CD4-positive, alpha-beta T cell (primary cell): ENCODE results near the gene DCDC2. TPM values are rescaled to one million over a fixed set of nuclear protein-coding genes. Genes with fewer than 3 reads are reported as not detected.

Source experiments
- ATAC-seq: fragments of 200-7000 bp; cut with Tn5 transposase; one replicate; pipeline ENCODE4 v1.10.0; 2022; ENCODE audit warnings: mild to moderate bottlenecking; ENCODE audit not compliant: poor library complexity
- CTCF ChIA-PET: fragments of 350-600 bp; sonication (Branson Sonifier 250); formaldehyde crosslinking; loops from one replicate; lab custom pipeline; 2021; ENCODE audit warnings: antibody characterized with exemption, inconsistent platforms; lab: Charles Lee
- POLR2A ChIA-PET: fragments of 350-600 bp; sonication (Branson Sonifier 250); formaldehyde crosslinking; loops from one replicate; lab custom pipeline; 2021; ENCODE audit warnings: antibody characterized with exemption, inconsistent platforms; lab: Charles Lee
- DNase-seq, 14 experiments: peaks; one replicate each; pipeline ENCODE4 v3.0.0-alpha.2; 2013 to 2020; ENCODE audit warnings: mixed read lengths in 2 of 14
- H3K27ac ChIP-seq, 2 donors: one replicate each; pipeline versions ENCODE4 v1.5.1 to v1.7.0; 2013; ENCODE audit warnings: low read length in 2 of 2, low read depth in 1 of 2, mild to moderate bottlenecking in 1 of 2
- H3K27me3 ChIP-seq, 2 experiments: 1 replicate in 1 of 2; 2 replicates in 1 of 2; pipeline versions ENCODE4 v1.6.1 to v1.7.0; 2013; ENCODE audit warnings: low read length in 2 of 2, control low read depth in 1 of 2, mild to moderate bottlenecking in 1 of 2, moderate library complexity in 1 of 2; ENCODE audit not compliant: insufficient read depth in 2 of 2, control insufficient read depth in 1 of 2
- H3K36me3 ChIP-seq: one replicate; pipeline ENCODE4 v1.6.1; 2013; ENCODE audit warnings: low read length, control low read depth; ENCODE audit not compliant: insufficient read depth
- H3K4me1 ChIP-seq: one replicate; pipeline ENCODE4 v1.6.1; 2013; ENCODE audit warnings: low read length, control low read depth; ENCODE audit not compliant: insufficient read depth
- H3K4me3 ChIP-seq: one replicate; pipeline ENCODE4 v1.5.1; 2013; ENCODE audit warnings: mild to moderate bottlenecking, low read length, moderate library complexity
- H3K9me3 ChIP-seq, 2 experiments: 1 replicate in 1 of 2; 2 replicates in 1 of 2; pipeline versions ENCODE4 v1.6.1 to v1.7.0; 2013; ENCODE audit warnings: low read length in 2 of 2, mild to moderate bottlenecking in 2 of 2, control low read depth in 1 of 2, moderate library complexity in 1 of 2; ENCODE audit not compliant: control insufficient read depth in 1 of 2, insufficient read depth in 1 of 2
- H3K27ac Mint-ChIP-seq: one replicate; pipeline ENCODE4 v1.8.0; 2020; ENCODE audit warnings: mixed read lengths
- H3K27me3 Mint-ChIP-seq: one replicate; pipeline ENCODE4 v1.8.0; 2021; ENCODE audit warnings: mixed read lengths
- H3K36me3 Mint-ChIP-seq: one replicate; pipeline ENCODE4 v1.8.0; 2021; ENCODE audit warnings: low read depth, mixed read lengths
- H3K4me1 Mint-ChIP-seq: one replicate; pipeline ENCODE4 v1.8.0; 2021; ENCODE audit warnings: low read depth, mixed read lengths
- H3K4me3 Mint-ChIP-seq: one replicate; pipeline ENCODE4 v1.8.0; 2020; ENCODE audit warnings: mild to moderate bottlenecking, mixed read lengths
- H3K9me3 Mint-ChIP-seq: one replicate; pipeline ENCODE4 v1.8.0; 2020; ENCODE audit warnings: mixed read lengths
- intact Hi-C, 2 experiments: fragments of 100-400 bp; cut with DNase I in 1 of 2; cut with micrococcal nuclease in 1 of 2; formaldehyde crosslinking; loops; one replicate each; pipeline versions ENCODE4 v1.15.1 to v1.9.0; 2023 to 2025; cut with DNase I, micrococcal nuclease
- total RNA-seq, 174 experiments: library from RNA in 2 of 174; stranded (reverse) in 2 of 174; gene quantifications; one replicate each; pipeline ENCODE4 v1.2.3 and lab custom pipeline; 2021 to 2026
- TF ChIP-seq, protein P1 (sequence below): fragments of 200-600 bp; IDR thresholded peaks from one replicate; pipeline ENCODE4 v1.8.0; 2022; ENCODE audit warnings: antibody characterized with exemption, mild to moderate bottlenecking

DCDC2 gene
- total RNA-seq, 2 experiments from 2014 or later, result 0.05 TPM; not detected in 1

DNA sequence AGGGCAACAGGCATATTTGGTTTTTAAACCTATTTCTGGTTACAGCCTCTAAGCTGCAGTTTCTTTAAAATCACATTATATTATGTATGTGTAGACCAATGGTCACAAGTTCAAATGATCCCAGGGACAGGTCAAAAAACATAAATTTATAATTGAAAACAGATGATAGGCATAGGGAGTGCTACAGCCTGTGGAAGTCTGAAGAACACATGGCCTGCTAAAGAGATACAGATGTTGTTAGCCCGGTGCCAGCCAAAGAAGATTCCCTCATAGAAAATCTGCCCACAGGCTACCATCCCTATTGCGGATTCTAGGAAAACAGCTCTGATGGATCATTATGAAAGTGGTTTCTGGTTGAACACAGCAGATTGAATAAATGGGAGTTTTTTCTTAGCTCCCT lies 166.5 kb downstream of the DCDC2 start:
- TF ChIP-seq, protein P1, sequence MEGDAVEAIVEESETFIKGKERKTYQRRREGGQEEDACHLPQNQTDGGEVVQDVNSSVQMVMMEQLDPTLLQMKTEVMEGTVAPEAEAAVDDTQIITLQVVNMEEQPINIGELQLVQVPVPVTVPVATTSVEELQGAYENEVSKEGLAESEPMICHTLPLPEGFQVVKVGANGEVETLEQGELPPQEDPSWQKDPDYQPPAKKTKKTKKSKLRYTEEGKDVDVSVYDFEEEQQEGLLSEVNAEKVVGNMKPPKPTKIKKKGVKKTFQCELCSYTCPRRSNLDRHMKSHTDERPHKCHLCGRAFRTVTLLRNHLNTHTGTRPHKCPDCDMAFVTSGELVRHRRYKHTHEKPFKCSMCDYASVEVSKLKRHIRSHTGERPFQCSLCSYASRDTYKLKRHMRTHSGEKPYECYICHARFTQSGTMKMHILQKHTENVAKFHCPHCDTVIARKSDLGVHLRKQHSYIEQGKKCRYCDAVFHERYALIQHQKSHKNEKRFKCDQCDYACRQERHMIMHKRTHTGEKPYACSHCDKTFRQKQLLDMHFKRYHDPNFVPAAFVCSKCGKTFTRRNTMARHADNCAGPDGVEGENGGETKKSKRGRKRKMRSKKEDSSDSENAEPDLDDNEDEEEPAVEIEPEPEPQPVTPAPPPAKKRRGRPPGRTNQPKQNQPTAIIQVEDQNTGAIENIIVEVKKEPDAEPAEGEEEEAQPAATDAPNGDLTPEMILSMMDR, result no peak
- H3K27ac Mint-ChIP-seq, result no peak overlapping the region
- peaks cover 0 to 4% of the 10 kb centered on the region in 2 experiments for H3K27me3 ChIP-seq
- ChIA-PET POLR2A (no interaction called here), CTCF (no interaction called here)
- peaks cover 43% of the 10 kb centered on the region for H3K27me3 Mint-ChIP-seq
- H3K9me3 ChIP-seq, result no peaks in the 10 kb centered on the region
- no peak for DNase-seq
- H3K27ac ChIP-seq, result no peak overlapping the region
- H3K9me3 Mint-ChIP-seq, result no peaks in the 10 kb centered on the region
- no peaks in the 10 kb centered on the region for H3K4me1 Mint-ChIP-seq
- no peaks in the 10 kb centered on the region for H3K36me3 ChIP-seq
- no peaks in the 10 kb centered on the region for H3K36me3 Mint-ChIP-seq
- H3K4me3 Mint-ChIP-seq, result no peak overlapping the region
- H3K4me3 ChIP-seq, result no peak overlapping the region
- no peak for ATAC-seq
- H3K4me1 ChIP-seq, result no peaks in the 10 kb centered on the region
- intact Hi-C loops, result no loop called here

DNA sequence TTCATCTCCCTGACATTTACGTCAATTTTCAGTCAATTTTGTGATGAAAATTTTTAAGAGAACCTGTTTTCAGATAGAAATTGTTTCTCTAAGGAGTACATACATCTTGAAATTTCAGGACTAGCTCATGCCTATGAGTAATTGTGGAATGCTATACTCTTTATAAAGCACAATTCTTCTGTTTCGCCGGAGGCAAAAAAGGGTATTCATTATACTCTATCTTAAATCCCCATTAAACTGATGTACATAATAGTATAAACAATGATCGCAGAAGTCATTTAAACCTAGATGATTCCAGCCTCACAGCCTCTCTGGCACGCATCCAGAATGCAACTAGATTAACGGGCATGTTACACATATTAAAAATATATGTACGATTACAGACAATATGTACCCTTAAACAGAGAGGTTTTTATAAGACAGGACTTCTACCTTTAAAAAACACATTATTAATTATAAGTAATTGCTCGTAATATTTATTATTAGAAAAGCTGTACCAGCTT lies 169.2 kb downstream of the DCDC2 start:
- DNase-seq (no peak), ATAC-seq (no peak)
- Histone ChIP-seq H3K27me3 (peaks cover 0 to 4% of the 10 kb centered on the region in 2 experiments), H3K27ac (no peak overlapping the region), H3K9me3 (no peaks in the 10 kb centered on the region), H3K36me3 (no peaks in the 10 kb centered on the region), H3K4me3 (no peak overlapping the region), H3K4me1 (no peaks in the 10 kb centered on the region)
- ChIA-PET POLR2A (no interaction called here), CTCF (no interaction called here)
- no peaks in the 10 kb centered on the region for H3K36me3 Mint-ChIP-seq
- no peak overlapping the region for H3K27ac Mint-ChIP-seq
- intact Hi-C loops, result no loop called here
- H3K4me3 Mint-ChIP-seq, result no peak overlapping the region
- no peaks in the 10 kb centered on the region for H3K4me1 Mint-ChIP-seq
- H3K27me3 Mint-ChIP-seq, result peaks cover 38% of the 10 kb centered on the region
- H3K9me3 Mint-ChIP-seq, result no peaks in the 10 kb centered on the region
- TF ChIP-seq, protein P1, result no peak

DNA sequence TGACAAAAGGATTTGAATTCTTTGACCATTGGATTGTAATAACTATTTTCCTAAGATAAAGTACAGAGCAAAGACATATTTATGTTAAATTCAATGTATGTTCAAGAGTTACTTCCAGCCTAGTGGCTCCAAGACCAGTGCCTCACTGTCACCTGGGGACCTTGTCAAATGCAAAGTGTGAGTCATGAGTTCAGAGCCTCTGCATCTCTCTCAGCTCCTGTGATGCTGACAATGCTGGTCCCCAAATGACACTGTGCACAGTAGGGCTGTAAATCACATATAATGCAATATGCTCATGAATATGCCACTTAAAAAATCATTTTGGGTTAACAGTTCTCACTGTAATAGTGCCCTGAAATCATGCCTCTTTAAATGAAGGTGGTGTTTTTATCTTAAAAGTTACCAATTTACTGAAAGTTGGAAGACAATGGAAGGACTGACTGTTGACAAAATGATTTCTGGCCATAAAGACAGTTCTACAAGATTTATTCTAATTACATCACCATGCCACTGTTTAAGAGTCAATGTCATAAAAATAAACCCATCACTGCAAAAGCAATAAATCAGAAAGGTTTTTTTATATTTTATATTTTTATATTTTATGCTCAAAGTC lies 169.8 kb downstream of the DCDC2 start:
- Histone ChIP-seq H3K4me1 (no peaks in the 10 kb centered on the region), H3K9me3 (no peaks in the 10 kb centered on the region), H3K4me3 (no peak overlapping the region), H3K36me3 (no peaks in the 10 kb centered on the region), H3K27me3 (peaks cover 0 to 4% of the 10 kb centered on the region in 2 experiments), H3K27ac (no peak overlapping the region)
- ATAC-seq (no peak), DNase-seq (no peak)
- Mint-ChIP-seq H3K36me3 (no peaks in the 10 kb centered on the region), H3K4me1 (no peaks in the 10 kb centered on the region), H3K27ac (no peak overlapping the region), H3K27me3 (peaks cover 36% of the 10 kb centered on the region), H3K4me3 (no peak overlapping the region), H3K9me3 (no peaks in the 10 kb centered on the region)
- ChIA-PET CTCF (no interaction called here), POLR2A (no interaction called here)
- TF ChIP-seq, protein P1, result no peak
- intact Hi-C loops, result no loop called here
